GM18951 (cell line): ENCODE measurements around the gene TICAM1.

ENCODE experiments used
- POLR2A ChIP-seq: IDR thresholded peaks from 4 replicates; pipeline ENCODE4 v1.6.1; 2011; ENCODE audit warnings: mild to moderate bottlenecking; ENCODE audit not compliant: insufficient read length, insufficient read depth; ENCODE audit errors: extremely low read depth
- in situ Hi-C: fragments of 300-500 bp; cut with MboI; formaldehyde crosslinking; loops from one replicate; pipeline ENCODE4 v1.12.0; 2022; ENCODE audit warnings: low sequenced_read_pairs, mixed read lengths, inconsistent platforms; ENCODE audit not compliant: unreplicated experiment

The TICAM1 gene

GRCh38 chr19:4776436-4777211, 54.9 kb downstream of the TICAM1 start:
- no peak for TF ChIP-seq POLR2A
- in situ Hi-C loops: no loop called here

DNA sequence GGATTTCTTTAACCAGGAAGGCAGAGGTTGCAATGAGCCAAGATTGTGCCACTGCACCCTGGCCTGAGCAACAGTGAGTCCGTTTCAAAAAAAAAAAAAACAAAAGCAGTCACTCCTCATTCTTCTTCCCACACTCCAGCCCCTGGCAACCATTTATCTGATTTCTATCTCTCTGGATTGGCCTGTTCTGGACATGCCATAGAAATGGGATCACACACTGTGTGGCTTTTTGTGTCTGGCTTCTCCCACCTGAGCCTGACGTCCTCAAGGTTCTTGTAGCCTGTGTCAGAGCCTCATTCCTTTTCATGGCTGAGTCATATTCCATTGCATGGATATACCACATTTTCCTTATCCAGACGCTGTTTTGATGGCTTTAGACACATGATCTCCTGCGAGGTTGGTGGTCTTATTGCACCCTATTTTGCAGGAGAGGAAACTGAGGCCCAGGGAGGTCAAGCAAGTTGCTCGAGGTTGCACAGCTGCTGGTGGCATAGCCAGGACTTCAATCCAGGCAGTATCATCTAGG, 55.8 kb downstream of the TICAM1 start:
- no peak for TF ChIP-seq POLR2A
- in situ Hi-C loops: no loop called here

GRCh38 chr19:4774136-4774535, 57.4 kb downstream of the TICAM1 start:
- in situ Hi-C loops: no loop called here
- TF ChIP-seq POLR2A: no peak

DNA sequence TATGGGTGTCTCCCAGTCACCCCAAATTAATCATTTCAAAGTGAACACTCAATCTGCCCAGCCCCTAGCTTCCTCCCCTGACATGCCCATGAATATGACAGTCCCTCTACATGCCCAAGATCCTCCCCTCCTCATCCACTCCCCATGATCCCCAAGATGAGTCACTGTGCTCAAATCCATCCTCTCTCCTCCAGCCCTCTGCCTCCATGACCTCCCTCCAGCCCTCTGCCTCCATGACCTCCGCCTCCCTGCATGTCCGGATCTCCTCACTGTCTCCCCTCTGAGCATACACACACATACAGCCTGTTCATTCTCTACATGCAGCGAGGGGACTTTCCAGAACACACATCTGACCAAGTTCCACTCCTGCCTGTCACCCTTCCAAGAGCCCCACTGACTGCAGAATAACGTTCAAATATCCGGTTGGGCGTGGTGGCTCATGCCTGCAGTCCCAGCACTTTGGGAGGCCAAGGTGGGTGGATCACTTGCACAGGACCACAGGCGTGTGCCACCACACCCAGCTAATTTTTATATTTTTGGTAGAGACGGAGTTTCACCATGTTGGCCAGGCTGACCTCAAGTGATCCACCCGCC, 58.4 kb downstream of the TICAM1 start:
- TF ChIP-seq POLR2A: no peak
- in situ Hi-C loops: no loop called here

GRCh38 chr19:4772566-4772965, 58.9 kb downstream of the TICAM1 start:
- in situ Hi-C loops: no loop called here
- TF ChIP-seq POLR2A: no peak

DNA sequence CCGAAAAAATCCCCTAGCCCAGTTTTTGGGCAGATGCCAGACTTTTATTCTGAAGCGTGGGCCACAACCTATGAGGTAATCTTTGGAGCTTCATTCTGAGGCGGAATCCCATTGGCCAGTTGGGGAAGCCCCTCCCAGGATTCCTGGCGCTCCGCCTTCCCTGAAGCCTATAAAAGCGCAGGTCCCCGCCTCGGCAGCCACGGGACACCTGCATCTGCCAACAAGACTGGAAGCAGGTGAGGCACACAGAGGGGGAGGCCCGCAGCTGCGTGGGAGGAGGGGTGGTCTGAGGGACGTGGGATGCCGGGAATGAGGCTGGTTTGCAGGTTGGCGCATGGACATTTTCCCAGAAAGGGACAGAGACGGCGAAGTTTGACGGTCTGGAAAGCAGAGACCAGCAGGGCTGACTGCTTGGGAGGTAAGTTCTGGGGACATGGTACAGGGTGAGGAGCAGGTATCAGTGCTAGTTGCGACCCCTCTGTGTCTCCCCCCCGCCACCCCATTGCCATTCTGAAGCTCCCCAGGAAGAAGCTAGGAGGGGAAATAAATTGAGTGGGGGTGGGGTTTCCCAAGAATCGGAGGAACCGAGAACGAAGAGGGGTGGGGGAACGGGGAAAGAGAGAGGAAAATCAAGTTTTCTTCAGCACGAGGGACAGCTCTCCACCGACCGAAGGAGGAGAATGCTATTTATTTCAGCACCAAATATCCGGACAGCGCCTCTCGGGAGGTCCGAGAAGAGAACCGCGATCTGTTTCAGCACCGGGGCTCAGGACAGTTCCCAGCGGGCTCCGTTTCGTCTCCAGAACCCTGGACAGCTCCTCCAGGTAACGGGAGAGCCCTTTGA, 62.4 kb downstream of the TICAM1 start:
- in situ Hi-C loops: no loop called here
- TF ChIP-seq POLR2A: no peak
